Stimulated activated CD8-positive, alpha-beta memory T cell treated with anti-CD3 and anti-CD28 coated beads, Interleukin-12 subunit alpha, Interleukin-12 subunit beta, amount 100 ng/mL, for 1 hour (primary cell): ENCODE measurements around the gene DACT3.
A peak's percentile ranks its signal among the peaks of the same experiment; 100 is the strongest.
"Not testable (repeated sequence)": the region's sequence is repeated elsewhere in the genome, so short reads cannot be mapped to it uniquely, and the experiment has no call there.

Experiments used
- DNase-seq: peaks from one replicate; pipeline ENCODE4 v3.0.0-alpha.2; 2020; ENCODE audit warnings: low read depth

DACT3 gene

DNA sequence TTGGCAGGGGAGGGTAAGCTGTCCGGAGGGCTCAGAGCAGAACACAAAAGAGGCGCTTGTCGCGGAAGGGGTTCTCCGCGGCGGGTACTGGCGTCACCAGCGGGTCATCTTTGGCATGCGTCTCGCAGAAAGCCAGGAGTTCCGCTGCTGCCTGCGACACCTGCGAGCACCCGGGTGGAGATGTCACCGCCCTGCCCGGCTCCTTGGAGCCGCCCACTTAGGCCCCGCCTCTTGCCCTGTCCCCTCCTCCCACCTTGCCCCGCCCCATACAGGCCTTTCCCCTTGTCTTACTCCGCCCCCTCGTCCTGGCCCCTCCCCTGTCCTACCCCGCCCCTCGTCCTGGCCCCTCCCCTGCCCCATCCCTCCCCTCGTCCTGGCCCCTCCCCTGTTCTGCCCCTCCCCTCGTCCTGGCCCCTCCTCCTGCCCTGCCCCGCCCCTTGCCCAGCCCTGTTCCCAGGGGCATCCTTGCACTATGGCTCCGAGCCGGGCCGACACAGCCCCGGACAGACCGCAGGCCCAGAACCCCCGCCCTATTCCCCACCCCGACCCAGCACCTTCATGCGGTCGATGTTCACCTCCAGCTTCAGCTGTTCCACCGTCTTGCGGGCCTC lies 26.8 kb downstream of the DACT3 start:
- DNase-seq, result peak; percentile 87

DNA sequence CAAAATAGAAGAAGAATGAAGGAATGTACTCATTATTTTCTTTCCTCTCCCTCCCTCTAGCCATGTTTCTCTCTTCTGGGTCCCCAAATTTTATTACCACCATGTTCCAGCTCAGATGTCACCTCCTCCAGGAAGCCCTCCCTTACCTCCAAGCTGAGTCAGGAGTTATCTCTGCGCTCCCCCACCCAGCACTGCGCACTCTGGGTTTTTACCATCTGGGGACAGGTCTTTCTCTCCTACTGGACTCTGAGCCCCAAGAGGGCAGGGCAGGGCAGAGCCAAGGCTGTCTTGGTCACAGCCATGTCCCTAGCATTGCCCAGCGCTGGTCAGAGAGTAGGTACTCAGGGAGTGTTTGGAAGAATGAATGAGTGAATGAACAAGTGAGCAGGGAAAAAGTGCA lies 27.9 kb downstream of the DACT3 start:
- no peak for DNase-seq

- DNase-seq, result no peak
These were observed 29.5 kb downstream of the DACT3 start for GRCh38 chr19:46631481-46631880.

- no peak for DNase-seq
These were observed 30.3 kb downstream of the DACT3 start for GRCh38 chr19:46630586-46631205.

GRCh38 chr19:46629546-46630025 lies 31.4 kb downstream of the DACT3 start:
- DNase-seq, result no peak

DNA sequence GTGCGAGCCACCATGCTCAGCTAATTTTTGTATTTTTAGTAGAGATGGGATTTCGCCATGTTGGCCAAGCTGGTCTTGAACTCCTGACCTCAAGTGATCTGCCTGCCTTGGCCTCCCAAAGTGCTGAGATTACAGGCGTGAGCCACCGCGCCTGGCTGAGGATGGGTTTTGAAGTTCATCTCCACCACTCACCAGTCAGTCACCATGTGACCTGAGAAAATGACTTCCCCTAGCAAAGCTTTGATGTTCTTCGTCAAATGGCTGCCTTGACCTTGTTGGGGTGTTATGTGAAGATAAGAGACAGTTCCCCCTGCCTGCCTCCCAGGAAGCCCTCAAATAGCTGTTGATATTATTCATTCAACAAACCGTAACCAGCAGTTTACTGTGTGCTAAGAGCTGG lies 32.0 kb downstream of the DACT3 start:
- not testable (repeated sequence) for DNase-seq

GRCh38 chr19:46626446-46626845 lies 34.5 kb downstream of the DACT3 start:
- DNase-seq, result no peak

- DNase-seq, result no peak
These were observed 35.3 kb downstream of the DACT3 start for GRCh38 chr19:46625731-46626130.

- DNase-seq, result no peak
These were observed 35.9 kb downstream of the DACT3 start, which contains the start of gene PTGIR for GRCh38 chr19:46624958-46625661. PTGIR (minus strand) TSS chr19:46625089; CDS start chr19:46624225, 864 bp downstream.

- no peak for DNase-seq
These were observed 37.0 kb downstream of the DACT3 start for GRCh38 chr19:46623915-46624502.

DNA sequence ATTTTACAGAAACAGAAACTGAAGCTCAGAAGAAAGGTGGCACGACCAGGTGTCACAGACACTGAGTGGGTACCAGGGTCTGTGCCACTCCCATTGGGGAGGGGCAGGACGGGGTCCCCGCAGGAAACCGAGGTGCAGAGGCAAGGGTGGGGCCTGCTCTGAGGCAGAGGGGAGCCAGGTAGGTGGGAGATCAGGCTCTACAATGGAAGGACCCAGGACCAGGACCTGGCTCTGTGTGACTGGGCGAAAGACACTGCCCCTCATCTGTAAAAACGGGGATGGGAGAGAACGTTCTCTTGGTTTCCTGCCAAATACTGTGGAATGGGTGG lies 38.9 kb downstream of the DACT3 start:
- DNase-seq, result no peak

- DNase-seq, result no peak
These were observed 39.5 kb downstream of the DACT3 start for GRCh38 chr19:46621191-46622117.

- no peak for DNase-seq
These were observed 40.3 kb downstream of the DACT3 start for GRCh38 chr19:46620716-46621115.

DNA sequence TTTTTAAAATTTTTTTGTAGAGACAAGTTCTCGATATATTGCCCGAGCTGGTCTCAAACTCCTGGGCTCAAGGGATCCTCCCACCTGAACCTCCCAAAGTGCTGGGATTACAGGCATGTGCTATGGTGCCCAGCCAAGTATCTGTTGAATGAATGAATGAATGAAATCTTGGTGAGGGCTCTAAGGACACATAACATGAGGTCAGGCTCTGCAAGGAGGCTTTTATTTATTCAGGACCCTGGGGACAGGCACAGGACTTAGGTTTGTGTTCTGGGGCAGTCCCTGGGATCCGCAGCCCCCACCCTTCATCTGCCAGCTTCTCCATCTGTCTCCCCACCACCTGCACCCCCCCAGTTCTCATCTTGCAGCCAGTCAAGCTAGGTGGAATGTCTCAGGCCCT lies 40.7 kb downstream of the DACT3 start:
- no peak for DNase-seq

GRCh38 chr19:46618670-46619231 lies 42.2 kb downstream of the DACT3 start:
- DNase-seq, result no peak

GRCh38 chr19:46617601-46618000 lies 43.4 kb downstream of the DACT3 start:
- DNase-seq, result no peak

DNA sequence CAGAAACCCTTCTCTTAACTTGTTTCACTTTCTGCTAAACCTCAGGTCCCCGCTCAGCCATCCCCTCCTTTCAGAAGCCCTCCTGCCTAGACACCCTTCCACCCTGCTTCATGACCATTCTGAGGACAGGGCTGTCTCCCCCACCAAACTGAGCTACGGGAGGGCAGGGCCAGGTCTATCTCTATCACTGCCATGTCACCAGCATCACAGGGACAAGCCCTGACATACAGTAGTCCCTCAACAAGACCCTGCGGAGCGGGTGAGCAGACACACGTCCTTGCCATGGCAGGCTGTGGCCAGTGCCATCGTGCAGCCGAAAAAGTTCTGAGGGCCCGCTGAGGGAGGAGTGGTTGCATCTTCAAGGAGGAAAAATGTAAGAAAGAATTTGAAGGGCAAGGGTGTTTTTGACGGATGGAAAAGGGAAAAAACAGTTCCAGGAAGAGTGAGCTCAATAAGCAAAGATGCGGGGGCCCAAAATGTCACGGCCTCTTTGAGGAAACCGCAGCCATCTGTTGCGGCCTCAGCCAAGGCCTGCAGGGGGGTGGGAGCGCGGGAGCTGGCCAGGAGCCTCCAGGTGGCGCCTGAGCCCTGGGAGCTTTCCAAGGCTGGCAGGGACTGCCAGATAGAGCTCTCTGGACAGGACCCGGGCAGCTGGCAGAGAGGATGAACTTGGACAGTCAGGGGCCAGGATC lies 44.2 kb downstream of the DACT3 start:
- DNase-seq, result no peak

DNA sequence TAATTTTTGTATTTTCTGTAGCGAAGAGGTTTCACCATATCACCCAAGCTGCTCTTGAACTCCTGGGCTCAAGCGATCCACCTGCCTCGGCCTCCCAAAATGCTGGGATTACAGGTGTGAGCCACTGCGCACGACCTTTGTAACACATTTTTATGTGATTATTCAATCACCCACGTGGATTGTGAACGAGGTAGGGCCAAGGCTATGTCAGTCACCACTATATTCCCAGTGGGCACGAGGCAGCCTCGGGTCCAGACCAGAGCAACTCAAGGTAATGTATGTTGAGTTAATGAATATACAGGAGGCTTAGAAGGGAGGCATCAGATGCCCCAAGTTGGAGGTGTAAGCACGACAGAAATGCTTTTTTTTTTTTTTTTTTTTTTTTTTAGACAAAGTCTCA lies 45.0 kb downstream of the DACT3 start:
- DNase-seq, result no peak

DNA sequence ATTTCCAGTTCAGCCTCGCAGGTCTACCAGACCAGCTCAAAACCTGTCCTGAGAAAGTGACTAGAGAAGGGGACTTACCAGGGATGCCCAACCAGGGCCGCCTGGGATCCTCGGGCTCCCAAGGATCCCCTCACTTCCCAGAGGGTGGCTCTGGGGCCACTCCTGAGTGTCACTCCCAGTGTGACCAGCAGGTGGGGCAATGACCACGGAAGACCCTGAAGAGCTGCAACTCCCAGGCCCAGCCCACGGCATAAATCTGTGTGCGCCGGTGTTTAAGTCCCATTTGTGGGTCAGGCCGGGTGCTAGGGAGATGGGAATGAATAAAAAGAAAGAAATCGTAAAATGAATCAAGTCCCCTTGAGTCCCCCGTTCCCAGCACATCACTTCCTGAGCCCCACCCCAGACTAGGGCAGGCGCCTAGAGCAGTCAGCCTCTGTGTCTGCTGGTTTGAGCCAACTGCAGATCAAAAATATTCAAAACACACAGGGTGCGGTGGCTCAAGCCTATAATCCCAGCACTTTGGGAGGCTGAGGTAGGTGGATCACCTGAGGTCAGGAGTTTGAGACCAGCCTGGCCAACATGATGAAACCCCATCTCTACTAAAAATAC lies 46.8 kb downstream of the DACT3 start:
- DNase-seq, result peak; percentile 73

GRCh38 chr19:46613525-46613924 lies 47.5 kb downstream of the DACT3 start:
- DNase-seq, result no peak

- DNase-seq, result no peak
These were observed 49.2 kb downstream of the DACT3 start for GRCh38 chr19:46611776-46612175.
